Panc1 (cell line): Measurements from ENCODE around the gene GP2.

Source experiments
- CTCF ChIP-seq: fragments of 450-650 bp; IDR thresholded peaks from 2 replicates; pipeline ENCODE4 v1.5.1; 2017; ENCODE audit warnings: mild to moderate bottlenecking
- POLR2AphosphoS5 ChIP-seq: IDR thresholded peaks from 2 replicates; pipeline ENCODE4 v1.6.1; 2012; ENCODE audit warnings: mild to moderate bottlenecking, low read depth, low read length, moderate library complexity
- REST ChIP-seq, 2 experiments: IDR thresholded peaks; 2 replicates each; pipeline ENCODE4 v1.6.1; 2011 to 2012; ENCODE audit warnings: low read depth in 2 of 2, control low read depth in 1 of 2, low read length in 1 of 2, mild to moderate bottlenecking in 1 of 2, moderate library complexity in 1 of 2; ENCODE audit not compliant: insufficient read depth in 1 of 2
- SIN3A ChIP-seq: IDR thresholded peaks from 2 replicates; pipeline ENCODE4 v1.6.1; 2012; ENCODE audit warnings: low read depth, mild to moderate bottlenecking, low read length, moderate library complexity, borderline replicate concordance; ENCODE audit not compliant: insufficient read depth
- TCF7L2 ChIP-seq: IDR thresholded peaks from 2 replicates; pipeline ENCODE4 v1.6.1; 2011; ENCODE audit warnings: mild to moderate bottlenecking, low read depth, low read length, inconsistent platforms

DNA sequence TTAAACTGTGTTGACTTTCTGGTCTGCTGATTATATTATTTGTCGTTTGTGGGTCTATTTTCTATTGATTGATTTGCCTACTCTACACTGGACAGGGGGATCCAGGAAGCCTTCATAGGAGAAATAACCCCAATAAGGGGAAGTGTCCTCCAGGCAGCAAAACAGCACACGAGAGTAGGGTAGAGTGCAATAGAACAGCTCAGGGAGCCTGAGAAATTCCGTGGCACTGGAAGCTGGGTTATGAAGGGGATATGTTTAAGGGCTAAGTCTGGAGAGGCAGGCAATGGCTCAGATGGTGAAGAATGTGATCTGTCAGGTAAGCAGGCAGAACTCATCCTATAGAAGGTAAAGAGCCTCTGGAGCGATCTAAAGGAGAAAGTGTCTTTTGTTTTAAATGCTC is 20.9 kb downstream of the GP2 start:
- TF ChIP-seq CTCF (no peak), POLR2AphosphoS5 (no peak), SIN3A (no peak), REST (IDR thresholded peaks at IDR 0.05; ENCODE audit: insufficient read depth in 1 of 2, low read depth in 2 of 2, low read length in 1 of 2) (no peak), TCF7L2 (no peak)
